HepG2 (cell line): ENCODE data around the gene SNRNP27. TPM values are rescaled to one million over a fixed set of nuclear protein-coding genes. Genes with fewer than 3 reads are reported as not detected.

Experiments used
- BRCA1 ChIP-seq: sonication (generic); formaldehyde crosslinking; IDR thresholded peaks from 2 replicates; pipeline ENCODE4 v1.4.0; 2020; ENCODE audit warnings: missing genetic modification reagents
- HES4 ChIP-seq: sonication (generic); formaldehyde crosslinking; IDR thresholded peaks from 2 replicates; pipeline ENCODE4 v1.9.0; 2021; ENCODE audit warnings: mild to moderate bottlenecking, missing genetic modification reagents, borderline replicate concordance
- PHF20 ChIP-seq: sonication (generic); formaldehyde crosslinking; IDR thresholded peaks from 2 replicates; pipeline ENCODE4 v1.5.0; 2020; ENCODE audit warnings: mild to moderate bottlenecking, missing genetic modification reagents
- POGK ChIP-seq: sonication (generic); formaldehyde crosslinking; conservative IDR thresholded peaks from 2 replicates; pipeline ENCODE4 v1.8.0; 2022; ENCODE audit warnings: mild to moderate bottlenecking, moderate library complexity, missing genetic modification reagents
- PTBP1 ChIP-seq: fragments of 200-400 bp; formaldehyde crosslinking; IDR thresholded peaks from 2 replicates; pipeline ENCODE4 v1.6.1; 2018; ENCODE audit warnings: low read length, low read depth; ENCODE audit not compliant: poor library complexity, severe bottlenecking
- RBAK ChIP-seq: sonication (generic); formaldehyde crosslinking; IDR thresholded peaks from 2 replicates; pipeline ENCODE4 v1.5.1; 2020; ENCODE audit warnings: mild to moderate bottlenecking, missing genetic modification reagents
- SKI ChIP-seq: fragments of 450-650 bp; IDR thresholded peaks from one replicate; pipeline ENCODE4 v1.6.1; 2018; ENCODE audit warnings: mild to moderate bottlenecking; ENCODE audit not compliant: partially characterized antibody
- SNRNP70 ChIP-seq: fragments of 200-400 bp; formaldehyde crosslinking; IDR thresholded peaks from 2 replicates; pipeline ENCODE4 v1.6.1; 2017; ENCODE audit warnings: mild to moderate bottlenecking, low read depth, low read length, moderate library complexity
- TOPORS ChIP-seq: sonication (generic); formaldehyde crosslinking; IDR thresholded peaks from 2 replicates; pipeline ENCODE4 v1.8.0; 2023; ENCODE audit warnings: mild to moderate bottlenecking, missing genetic modification reagents
- YEATS2 ChIP-seq: sonication (generic); formaldehyde crosslinking; IDR thresholded peaks from 2 replicates; pipeline ENCODE4 v1.4.0; 2020; ENCODE audit warnings: missing genetic modification reagents, borderline replicate concordance
- ZFP62 ChIP-seq: sonication (generic); formaldehyde crosslinking; IDR thresholded peaks from 2 replicates; pipeline ENCODE4 v1.4.0; 2020; ENCODE audit warnings: missing genetic modification reagents
- ZNF124 ChIP-seq: sonication (generic); formaldehyde crosslinking; IDR thresholded peaks from 2 replicates; pipeline ENCODE4 v1.4.0; 2020; ENCODE audit warnings: missing genetic modification reagents
- ZNF281 ChIP-seq: sonication (generic); formaldehyde crosslinking; IDR thresholded peaks from 2 replicates; pipeline ENCODE4 v1.4.0; 2020; ENCODE audit warnings: missing genetic modification reagents, borderline replicate concordance
- ZNF672 ChIP-seq: sonication (generic); formaldehyde crosslinking; IDR thresholded peaks from 2 replicates; pipeline ENCODE4 v1.8.1; 2022; ENCODE audit warnings: missing genetic modification reagents
- ZUFSP ChIP-seq: sonication (generic); formaldehyde crosslinking; IDR thresholded peaks from 2 replicates; pipeline ENCODE4 v1.9.0; 2021; ENCODE audit warnings: missing genetic modification reagents, mild to moderate bottlenecking, borderline replicate concordance
- polyA plus RNA-seq, 8 experiments: library from polyadenylated mRNA; depleted of rRNA in 3 of 8; stranded (reverse) in 7 of 8; unstranded in 1 of 8; fragments of >200 nt; fragmentation: Illumina TruSeq in 4 of 8; extraction: Trizol in 4 of 8; gene quantifications; 2 replicates each; pipeline versions ENCODE4 v1.2.1 to v1.2.3, GENCODE V29; 2011 to 2016; ENCODE audit warnings: low read depth in 4 of 8, missing spikeins in 1 of 8, mixed read lengths in 1 of 8; ENCODE audit not compliant: insufficient read depth in 1 of 8
- total RNA-seq, 5 experiments: library from RNA; depleted of rRNA; stranded (reverse); fragments of >200 nt; fragmentation: Illumina TruSeq; extraction: Trizol; gene quantifications; 2 replicates each; pipeline ENCODE4 v1.2.3, GENCODE V29; 2016; ENCODE audit warnings: low read depth in 1 of 5
- TF ChIP-seq, protein P1 (sequence below): sonication (generic); formaldehyde crosslinking; IDR thresholded peaks from 2 replicates; pipeline ENCODE4 v1.4.0; 2020; ENCODE audit warnings: missing genetic modification reagents, borderline replicate concordance
- TF ChIP-seq, protein P2 (sequence below): sonication (generic); formaldehyde crosslinking; IDR thresholded peaks from 2 replicates; pipeline ENCODE4 v1.8.1; 2022; ENCODE audit warnings: mild to moderate bottlenecking, missing genetic modification reagents

Gene SNRNP27
- total and polyA plus RNA-seq, 2 of the 13 experiments (the other 11 are each of a cell fraction or from before 2014, with no cell fraction given) = 49.8 to 54.6 TPM

DNA sequence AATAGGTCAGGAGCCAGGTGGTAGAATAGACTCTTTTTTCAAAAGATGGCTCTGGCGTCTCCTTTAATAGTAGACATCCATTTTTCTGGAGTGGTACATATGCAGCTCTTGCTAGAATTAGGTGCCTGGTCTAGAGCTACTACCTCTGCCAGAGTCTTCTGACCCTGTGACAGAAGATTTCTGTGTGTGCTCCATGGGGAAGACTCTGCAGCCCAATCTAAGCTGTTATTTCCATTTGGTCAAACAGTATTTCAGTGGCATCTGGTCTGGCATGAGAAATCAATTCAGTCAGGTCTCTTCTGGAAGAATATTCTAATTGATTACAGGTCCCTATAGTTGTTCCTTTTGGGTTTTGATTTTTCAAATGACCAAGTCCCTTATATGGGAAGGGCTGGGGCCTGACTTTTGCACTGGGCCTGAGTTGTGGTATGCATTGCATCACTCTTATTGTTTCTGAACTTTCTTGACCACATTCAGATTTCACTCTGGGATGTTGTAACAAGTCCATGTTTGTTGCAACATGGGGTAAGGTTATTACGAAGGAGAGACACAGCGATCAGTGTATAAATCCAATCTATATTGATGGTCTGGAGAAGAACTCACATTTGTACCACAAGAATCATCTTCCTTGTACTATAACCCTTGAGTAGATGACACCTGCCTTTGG, 33.2 kb downstream of the SNRNP27 start (continued):
- peak; percentile 40; the same call in 1 of the 2 replicates for TF ChIP-seq ZNF281
- TF ChIP-seq TOPORS = no peak
- TF ChIP-seq ZNF124 (CRISPR knock-in tag) = no peak
- peak; percentile 99 for TF ChIP-seq POGK (CRISPR knock-in tag)
- TF ChIP-seq SNRNP70 = no peak
- TF ChIP-seq SKI = no peak
- TF ChIP-seq, protein P1, sequence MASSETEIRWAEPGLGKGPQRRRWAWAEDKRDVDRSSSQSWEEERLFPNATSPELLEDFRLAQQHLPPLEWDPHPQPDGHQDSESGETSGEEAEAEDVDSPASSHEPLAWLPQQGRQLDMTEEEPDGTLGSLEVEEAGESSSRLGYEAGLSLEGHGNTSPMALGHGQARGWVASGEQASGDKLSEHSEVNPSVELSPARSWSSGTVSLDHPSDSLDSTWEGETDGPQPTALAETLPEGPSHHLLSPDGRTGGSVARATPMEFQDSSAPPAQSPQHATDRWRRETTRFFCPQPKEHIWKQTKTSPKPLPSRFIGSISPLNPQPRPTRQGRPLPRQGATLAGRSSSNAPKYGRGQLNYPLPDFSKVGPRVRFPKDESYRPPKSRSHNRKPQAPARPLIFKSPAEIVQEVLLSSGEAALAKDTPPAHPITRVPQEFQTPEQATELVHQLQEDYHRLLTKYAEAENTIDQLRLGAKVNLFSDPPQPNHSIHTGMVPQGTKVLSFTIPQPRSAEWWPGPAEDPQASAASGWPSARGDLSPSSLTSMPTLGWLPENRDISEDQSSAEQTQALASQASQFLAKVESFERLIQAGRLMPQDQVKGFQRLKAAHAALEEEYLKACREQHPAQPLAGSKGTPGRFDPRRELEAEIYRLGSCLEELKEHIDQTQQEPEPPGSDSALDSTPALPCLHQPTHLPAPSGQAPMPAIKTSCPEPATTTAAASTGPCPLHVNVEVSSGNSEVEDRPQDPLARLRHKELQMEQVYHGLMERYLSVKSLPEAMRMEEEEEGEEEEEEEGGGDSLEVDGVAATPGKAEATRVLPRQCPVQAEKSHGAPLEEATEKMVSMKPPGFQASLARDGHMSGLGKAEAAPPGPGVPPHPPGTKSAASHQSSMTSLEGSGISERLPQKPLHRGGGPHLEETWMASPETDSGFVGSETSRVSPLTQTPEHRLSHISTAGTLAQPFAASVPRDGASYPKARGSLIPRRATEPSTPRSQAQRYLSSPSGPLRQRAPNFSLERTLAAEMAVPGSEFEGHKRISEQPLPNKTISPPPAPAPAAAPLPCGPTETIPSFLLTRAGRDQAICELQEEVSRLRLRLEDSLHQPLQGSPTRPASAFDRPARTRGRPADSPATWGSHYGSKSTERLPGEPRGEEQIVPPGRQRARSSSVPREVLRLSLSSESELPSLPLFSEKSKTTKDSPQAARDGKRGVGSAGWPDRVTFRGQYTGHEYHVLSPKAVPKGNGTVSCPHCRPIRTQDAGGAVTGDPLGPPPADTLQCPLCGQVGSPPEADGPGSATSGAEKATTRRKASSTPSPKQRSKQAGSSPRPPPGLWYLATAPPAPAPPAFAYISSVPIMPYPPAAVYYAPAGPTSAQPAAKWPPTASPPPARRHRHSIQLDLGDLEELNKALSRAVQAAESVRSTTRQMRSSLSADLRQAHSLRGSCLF (CRISPR knock-in tag) = no peak
- TF ChIP-seq ZUFSP = no peak
- TF ChIP-seq PTBP1 = no peak
- no peak for TF ChIP-seq ZNF672 (CRISPR knock-in tag)
- TF ChIP-seq RBAK (CRISPR knock-in tag) = no peak
- peak; percentile 69; the same call in 1 of the 2 replicates for TF ChIP-seq YEATS2 (CRISPR knock-in tag)
- TF ChIP-seq ZFP62 (CRISPR knock-in tag) = no peak
- TF ChIP-seq, protein P2, sequence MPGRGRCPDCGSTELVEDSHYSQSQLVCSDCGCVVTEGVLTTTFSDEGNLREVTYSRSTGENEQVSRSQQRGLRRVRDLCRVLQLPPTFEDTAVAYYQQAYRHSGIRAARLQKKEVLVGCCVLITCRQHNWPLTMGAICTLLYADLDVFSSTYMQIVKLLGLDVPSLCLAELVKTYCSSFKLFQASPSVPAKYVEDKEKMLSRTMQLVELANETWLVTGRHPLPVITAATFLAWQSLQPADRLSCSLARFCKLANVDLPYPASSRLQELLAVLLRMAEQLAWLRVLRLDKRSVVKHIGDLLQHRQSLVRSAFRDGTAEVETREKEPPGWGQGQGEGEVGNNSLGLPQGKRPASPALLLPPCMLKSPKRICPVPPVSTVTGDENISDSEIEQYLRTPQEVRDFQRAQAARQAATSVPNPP (CRISPR knock-in tag) = no peak
- no peak for TF ChIP-seq HES4 (CRISPR knock-in tag)
- no peak for TF ChIP-seq BRCA1
- TF ChIP-seq PHF20 = no peak
